Hematopoietic multipotent progenitor cell treated with erythropoietin and hydrocortisone succinate and interleukin-3 and kit ligand, for 4 days (in vitro differentiated cells): ENCODE data around the gene DCAF10.

ENCODE experiments used
- DNase-seq: peaks from one replicate; pipeline ENCODE4 v3.0.0-alpha.2; 2015

DCAF10 gene

GRCh38 chr9:37910271-37910670 is 109.7 kb downstream of the DCAF10 start:
- no peak for DNase-seq

GRCh38 chr9:37911271-37911681 is 110.7 kb downstream of the DCAF10 start:
- no peak for DNase-seq

GRCh38 chr9:37913480-37914153 is 113.0 kb downstream of the DCAF10 start:
- peak; percentile 93 for DNase-seq

- no peak for DNase-seq
Observed at GRCh38 chr9:37914154-37914551, 113.6 kb downstream of the DCAF10 start.

- no peak for DNase-seq
Observed at GRCh38 chr9:37914701-37915358, 114.2 kb downstream of the DCAF10 start.

GRCh38 chr9:37915911-37916470 is 115.4 kb downstream of the DCAF10 start:
- DNase-seq, result no peak

GRCh38 chr9:37916471-37917312 is 116.1 kb downstream of the DCAF10 start:
- DNase-seq, result no peak
